PC-9 (cell line): ENCODE data around the gene EEF2K.

Experiments
- CTCF ChIP-seq: fragments of 200-600 bp; sonication (generic); conservative IDR thresholded peaks from 2 replicates; pipeline ENCODE4 v1.6.1; 2017; ENCODE audit warnings: mixed run types, antibody characterized with exemption, mild to moderate bottlenecking, moderate library complexity
- EZH2 ChIP-seq: fragments of 200-600 bp; sonication (generic); IDR thresholded peaks from 2 replicates; pipeline ENCODE4 v1.8.0; 2017; ENCODE audit warnings: antibody characterized with exemption, low read depth

- TF ChIP-seq CTCF (no peak), EZH2 (no peak)
These were observed 131.0 kb downstream of the EEF2K start for GRCh38 chr16:22337045-22337444.
